DND-41 (cell line): Measurements from ENCODE around the gene HSD17B1.

Experiments
- EZH2 ChIP-seq: IDR thresholded peaks from 3 replicates; pipeline ENCODE4 v1.6.1; 2012; ENCODE audit warnings: borderline replicate concordance, low read depth, mild to moderate bottlenecking, moderate library complexity, low read length, inconsistent platforms; ENCODE audit not compliant: severe bottlenecking
- TF ChIP-seq, protein P1 (sequence below): IDR thresholded peaks from 2 replicates; pipeline ENCODE4 v1.5.1; 2012; ENCODE audit warnings: borderline replicate concordance, low read length, moderate library complexity, mild to moderate bottlenecking; ENCODE audit not compliant: poor library complexity, severe bottlenecking; ENCODE audit errors: extremely low read depth

DNA sequence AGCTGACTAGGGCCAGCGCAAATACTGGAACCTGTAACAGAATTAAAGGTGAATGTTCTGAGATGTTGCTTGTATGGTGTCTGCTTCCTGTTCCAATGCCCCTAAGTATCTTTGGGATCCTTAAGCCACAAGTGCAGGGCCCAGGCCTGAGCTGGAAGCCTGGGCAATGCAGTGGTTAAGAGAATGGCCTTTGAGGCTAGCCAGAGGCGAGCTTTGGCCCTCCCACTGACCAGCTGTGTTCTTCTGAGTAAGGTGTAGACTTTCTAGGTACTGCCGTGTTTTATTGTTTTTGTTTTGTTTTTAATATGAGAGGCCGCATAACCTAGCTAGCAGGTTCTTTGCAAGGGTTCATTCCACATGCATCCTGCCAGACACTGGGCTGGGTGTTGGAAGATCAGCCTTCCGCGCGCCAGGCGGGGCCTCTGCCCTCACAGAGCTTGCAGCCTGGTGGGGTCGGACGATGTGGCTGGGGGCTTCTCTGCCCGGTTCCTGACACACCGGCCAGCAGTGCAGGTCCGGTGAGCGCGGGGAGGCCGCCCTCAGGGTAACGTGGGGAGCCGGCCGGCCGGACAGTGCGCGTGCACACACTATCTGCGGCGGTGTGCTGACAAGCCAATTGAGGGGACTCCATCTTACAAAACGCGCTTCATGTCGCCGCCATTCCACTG is 13.6 kb downstream of the HSD17B1 start:
- TF ChIP-seq, protein P1, sequence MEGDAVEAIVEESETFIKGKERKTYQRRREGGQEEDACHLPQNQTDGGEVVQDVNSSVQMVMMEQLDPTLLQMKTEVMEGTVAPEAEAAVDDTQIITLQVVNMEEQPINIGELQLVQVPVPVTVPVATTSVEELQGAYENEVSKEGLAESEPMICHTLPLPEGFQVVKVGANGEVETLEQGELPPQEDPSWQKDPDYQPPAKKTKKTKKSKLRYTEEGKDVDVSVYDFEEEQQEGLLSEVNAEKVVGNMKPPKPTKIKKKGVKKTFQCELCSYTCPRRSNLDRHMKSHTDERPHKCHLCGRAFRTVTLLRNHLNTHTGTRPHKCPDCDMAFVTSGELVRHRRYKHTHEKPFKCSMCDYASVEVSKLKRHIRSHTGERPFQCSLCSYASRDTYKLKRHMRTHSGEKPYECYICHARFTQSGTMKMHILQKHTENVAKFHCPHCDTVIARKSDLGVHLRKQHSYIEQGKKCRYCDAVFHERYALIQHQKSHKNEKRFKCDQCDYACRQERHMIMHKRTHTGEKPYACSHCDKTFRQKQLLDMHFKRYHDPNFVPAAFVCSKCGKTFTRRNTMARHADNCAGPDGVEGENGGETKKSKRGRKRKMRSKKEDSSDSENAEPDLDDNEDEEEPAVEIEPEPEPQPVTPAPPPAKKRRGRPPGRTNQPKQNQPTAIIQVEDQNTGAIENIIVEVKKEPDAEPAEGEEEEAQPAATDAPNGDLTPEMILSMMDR, result no peak
- TF ChIP-seq EZH2, result no peak
